ENCODE data around the gene PLEKHG4.

Gene PLEKHG4

DNA sequence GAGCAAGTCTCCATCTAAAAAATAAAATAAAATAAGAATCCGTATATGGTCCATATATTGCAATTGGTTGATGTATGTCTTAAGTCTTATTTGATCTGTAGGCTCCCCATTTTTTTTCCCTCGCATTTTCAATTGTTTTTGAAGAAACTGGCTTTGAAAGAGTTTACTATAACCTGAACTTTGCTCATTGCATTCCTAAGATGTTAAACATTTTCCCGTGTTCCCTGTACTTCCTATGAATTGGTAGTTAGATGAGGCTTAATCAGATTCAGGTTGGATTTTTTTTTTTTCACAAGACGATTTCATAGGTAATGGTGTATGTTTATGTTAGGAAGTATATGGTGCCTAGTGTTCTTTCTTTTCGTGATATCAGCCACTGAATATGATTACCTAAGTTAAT lies 50.6 kb downstream of the PLEKHG4 start:
- no peak for DNase-seq
- TF ChIP-seq POLR2A (IDR thresholded peaks at IDR 0.05; ENCODE audit: low read length) (no peak), GATA1 (IDR thresholded peaks at IDR 0.05; ENCODE audit: low read depth, low read length) (no peak)

GRCh38 chr16:67333315-67333714 lies 54.0 kb downstream of the PLEKHG4 start:
- TF ChIP-seq GATA1 (IDR thresholded peaks at IDR 0.05; ENCODE audit: low read depth, low read length) = no peak
- TF ChIP-seq POLR2A (IDR thresholded peaks at IDR 0.05; ENCODE audit: low read length) = no peak
- DNase-seq = no peak

DNA sequence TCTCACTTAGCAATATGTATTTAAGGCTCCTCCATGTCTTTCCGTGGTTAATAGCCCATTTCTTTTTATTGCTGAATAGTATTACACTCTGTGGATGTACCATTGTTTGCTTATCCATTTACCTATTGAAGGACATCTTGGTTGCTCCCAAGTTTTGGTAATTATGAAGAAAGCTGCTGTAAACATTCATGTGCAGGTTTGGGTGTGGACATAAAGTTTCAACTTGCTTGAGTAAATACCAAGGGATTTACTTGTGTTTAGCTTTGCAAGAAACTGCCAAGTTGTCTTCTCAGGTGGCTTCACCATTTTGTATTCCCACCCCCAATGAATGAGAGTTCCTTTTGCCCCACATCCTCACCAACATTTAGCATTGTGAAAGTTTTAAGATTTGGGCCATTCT lies 56.8 kb downstream of the PLEKHG4 start:
- no peak for DNase-seq
- TF ChIP-seq GATA1 (IDR thresholded peaks at IDR 0.05; ENCODE audit: low read depth, low read length) = no peak
- TF ChIP-seq POLR2A (IDR thresholded peaks at IDR 0.05; ENCODE audit: low read length) = no peak

DNA sequence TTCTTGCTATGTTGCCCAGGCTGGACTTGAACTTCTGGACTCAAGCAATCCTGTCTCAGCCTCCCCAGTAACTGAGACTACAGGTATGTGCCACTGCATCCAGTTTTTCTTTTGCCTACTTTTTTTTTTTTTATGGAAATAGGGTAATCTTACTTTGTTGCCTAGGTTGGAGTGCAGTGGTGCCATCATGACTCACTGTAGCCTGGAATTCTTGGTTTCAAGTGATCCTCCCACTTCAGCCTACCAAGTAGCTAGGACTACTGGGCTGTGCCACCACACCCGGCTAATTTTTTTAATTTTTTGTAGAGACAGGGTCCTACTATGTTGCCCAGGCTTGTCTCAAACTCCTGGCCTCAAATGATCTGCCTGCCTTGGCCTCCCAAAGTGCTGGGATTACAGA lies 57.3 kb downstream of the PLEKHG4 start:
- DNase-seq = no peak
- TF ChIP-seq GATA1 (IDR thresholded peaks at IDR 0.05; ENCODE audit: low read depth, low read length) (no peak), POLR2A (IDR thresholded peaks at IDR 0.05; ENCODE audit: low read length) (no peak)
